ENCODE measurements around the gene FGD4.

FGD4 gene

GRCh38 chr12:32512910-32513309 is 113.6 kb downstream of the FGD4 start:
- Histone ChIP-seq H4K8ac (ENCODE audit: low read length) (no peak overlapping the region), H3K4me1 (ENCODE audit: control insufficient read depth, insufficient read depth, low read depth, low read length) (no peaks in the 10 kb centered on the region), H3K36me3 (ENCODE audit: control insufficient read depth in 1 of 2, insufficient read depth in 2 of 2, low read depth in 1 of 2, low read length in 2 of 2) (no peaks in the 10 kb centered on the region), H3K4me3 (ENCODE audit: insufficient read depth in 1 of 2, low read depth in 1 of 2, low read length in 2 of 2) (no peak overlapping the region), H3K9ac (ENCODE audit: low read length) (no peak overlapping the region), H3K14ac (ENCODE audit: low read length in 2 of 2) (no peak overlapping the region), H3K9me3 (ENCODE audit: control insufficient read depth, low read length) (no peaks in the 10 kb centered on the region), H2BK12ac (ENCODE audit: low read length in 2 of 2) (no peak overlapping the region), H2BK120ac (ENCODE audit: low read depth, low read length) (no peak overlapping the region), H3K4ac (ENCODE audit: low read depth in 1 of 2, low read length in 2 of 2) (no peak overlapping the region), H2BK15ac (ENCODE audit: low read depth, poor library complexity, severe bottlenecking) (no peak overlapping the region), H2AK5ac (ENCODE audit: low read length, severe bottlenecking) (no peak overlapping the region), H2BK5ac (ENCODE audit: low read depth, low read length, poor library complexity, severe bottlenecking) (no peak overlapping the region), H3K23ac (ENCODE audit: low read length in 2 of 2) (no peak overlapping the region), H2AFZ (ENCODE audit: low read depth, low read length) (no peak overlapping the region), H4K91ac (ENCODE audit: low read length) (no peak overlapping the region), H3K4me2 (ENCODE audit: low read length, poor library complexity, severe bottlenecking) (no peak overlapping the region), H3K27ac (ENCODE audit: low read length, poor library complexity, severe bottlenecking) (no peak overlapping the region), H3K27me3 (ENCODE audit: control insufficient read depth in 1 of 2, insufficient read depth in 1 of 2, low read length in 2 of 2) (no peaks in the 10 kb centered on the region), H3K79me1 (replicated peaks; ENCODE audit: low read length, poor library complexity, severe bottlenecking) (peaks cover 9% of the 10 kb centered on the region), H3K18ac (ENCODE audit: low read depth in 1 of 2, low read length in 2 of 2) (no peak overlapping the region)
- 96% methylated on average over 2 of the region's 2 CpGs for WGBS
- no peak for DNase-seq

GRCh38 chr12:32515137-32515873 is 115.9 kb downstream of the FGD4 start:
- H2BK120ac ChIP-seq (ENCODE audit: low read depth, low read length): no peak overlapping the region
- H3K27ac ChIP-seq (ENCODE audit: low read length, poor library complexity, severe bottlenecking): no peak overlapping the region
- 100% methylated on average over 1 of the region's 1 CpG for WGBS
- no peaks in the 10 kb centered on the region for H3K36me3 ChIP-seq (ENCODE audit: control insufficient read depth in 1 of 2, insufficient read depth in 2 of 2, low read depth in 1 of 2, low read length in 2 of 2)
- no peak overlapping the region for H2AFZ ChIP-seq (ENCODE audit: low read depth, low read length)
- H3K23ac ChIP-seq (ENCODE audit: low read length in 2 of 2): no peak overlapping the region
- no peaks in the 10 kb centered on the region for H3K27me3 ChIP-seq (ENCODE audit: control insufficient read depth in 1 of 2, insufficient read depth in 1 of 2, low read length in 2 of 2)
- no peak overlapping the region for H3K18ac ChIP-seq (ENCODE audit: low read depth in 1 of 2, low read length in 2 of 2)
- H3K14ac ChIP-seq (ENCODE audit: low read length in 2 of 2): no peak overlapping the region
- no peak overlapping the region for H2BK15ac ChIP-seq (ENCODE audit: low read depth, poor library complexity, severe bottlenecking)
- H3K9me3 ChIP-seq (ENCODE audit: control insufficient read depth, low read length): no peaks in the 10 kb centered on the region
- H2BK12ac ChIP-seq (ENCODE audit: low read length in 2 of 2): no peak overlapping the region
- no peak for DNase-seq
- no peak overlapping the region for H3K4ac ChIP-seq (ENCODE audit: low read depth in 1 of 2, low read length in 2 of 2)
- peaks cover 2% of the 10 kb centered on the region for H3K4me1 ChIP-seq (ENCODE audit: control insufficient read depth, insufficient read depth, low read depth, low read length)
- H4K8ac ChIP-seq (ENCODE audit: low read length): no peak overlapping the region
- no peak overlapping the region for H3K4me2 ChIP-seq (ENCODE audit: low read length, poor library complexity, severe bottlenecking)
- peaks cover 7% of the 10 kb centered on the region for H3K79me1 ChIP-seq (replicated peaks; ENCODE audit: low read length, poor library complexity, severe bottlenecking)
- H2AK5ac ChIP-seq (ENCODE audit: low read length, severe bottlenecking): no peak overlapping the region
- H3K4me3 ChIP-seq (ENCODE audit: insufficient read depth in 1 of 2, low read depth in 1 of 2, low read length in 2 of 2): no peak overlapping the region
- no peak overlapping the region for H3K9ac ChIP-seq (ENCODE audit: low read length)
- H2BK5ac ChIP-seq (ENCODE audit: low read depth, low read length, poor library complexity, severe bottlenecking): no peak overlapping the region
- no peak overlapping the region for H4K91ac ChIP-seq (ENCODE audit: low read length)

GRCh38 chr12:32516230-32516629 is 116.9 kb downstream of the FGD4 start:
- H3K27ac ChIP-seq (ENCODE audit: low read length, poor library complexity, severe bottlenecking): no peak overlapping the region
- no peaks in the 10 kb centered on the region for H3K9me3 ChIP-seq (ENCODE audit: control insufficient read depth, low read length)
- no peak overlapping the region for H3K14ac ChIP-seq (ENCODE audit: low read length in 2 of 2)
- no peak overlapping the region for H4K91ac ChIP-seq (ENCODE audit: low read length)
- no peak overlapping the region for H4K8ac ChIP-seq (ENCODE audit: low read length)
- H2BK12ac ChIP-seq (ENCODE audit: low read length in 2 of 2): no peak overlapping the region
- no peak overlapping the region for H2AFZ ChIP-seq (ENCODE audit: low read depth, low read length)
- H3K23ac ChIP-seq (ENCODE audit: low read length in 2 of 2): no peak overlapping the region
- no peak overlapping the region for H3K4me2 ChIP-seq (ENCODE audit: low read length, poor library complexity, severe bottlenecking)
- no peaks in the 10 kb centered on the region for H3K36me3 ChIP-seq (ENCODE audit: control insufficient read depth in 1 of 2, insufficient read depth in 2 of 2, low read depth in 1 of 2, low read length in 2 of 2)
- H3K4me1 ChIP-seq (ENCODE audit: control insufficient read depth, insufficient read depth, low read depth, low read length): peaks cover 2% of the 10 kb centered on the region
- H2AK5ac ChIP-seq (ENCODE audit: low read length, severe bottlenecking): no peak overlapping the region
- H2BK15ac ChIP-seq (ENCODE audit: low read depth, poor library complexity, severe bottlenecking): no peak overlapping the region
- no peak overlapping the region for H2BK5ac ChIP-seq (ENCODE audit: low read depth, low read length, poor library complexity, severe bottlenecking)
- H3K18ac ChIP-seq (ENCODE audit: low read depth in 1 of 2, low read length in 2 of 2): no peak overlapping the region
- H3K4ac ChIP-seq (ENCODE audit: low read depth in 1 of 2, low read length in 2 of 2): no peak overlapping the region
- peaks cover 7% of the 10 kb centered on the region for H3K79me1 ChIP-seq (replicated peaks; ENCODE audit: low read length, poor library complexity, severe bottlenecking)
- no peak for DNase-seq
- no peak overlapping the region for H3K4me3 ChIP-seq (ENCODE audit: insufficient read depth in 1 of 2, low read depth in 1 of 2, low read length in 2 of 2)
- no peaks in the 10 kb centered on the region for H3K27me3 ChIP-seq (ENCODE audit: control insufficient read depth in 1 of 2, insufficient read depth in 1 of 2, low read length in 2 of 2)
- 80% methylated on average over 1 of the region's 2 CpGs for WGBS
- H2BK120ac ChIP-seq (ENCODE audit: low read depth, low read length): no peak overlapping the region
- H3K9ac ChIP-seq (ENCODE audit: low read length): no peak overlapping the region

GRCh38 chr12:32517966-32518365 is 118.6 kb downstream of the FGD4 start:
- H3K9ac ChIP-seq (ENCODE audit: low read length): no peak overlapping the region
- no peak overlapping the region for H2AFZ ChIP-seq (ENCODE audit: low read depth, low read length)
- no peak overlapping the region for H2BK15ac ChIP-seq (ENCODE audit: low read depth, poor library complexity, severe bottlenecking)
- no peak overlapping the region for H3K14ac ChIP-seq (ENCODE audit: low read length in 2 of 2)
- H3K27ac ChIP-seq (ENCODE audit: low read length, poor library complexity, severe bottlenecking): no peak overlapping the region
- H3K18ac ChIP-seq (ENCODE audit: low read depth in 1 of 2, low read length in 2 of 2): no peak overlapping the region
- no peak overlapping the region for H2BK12ac ChIP-seq (ENCODE audit: low read length in 2 of 2)
- H4K91ac ChIP-seq (ENCODE audit: low read length): no peak overlapping the region
- no peak for DNase-seq
- H3K4ac ChIP-seq (ENCODE audit: low read depth in 1 of 2, low read length in 2 of 2): no peak overlapping the region
- no peaks in the 10 kb centered on the region for H3K36me3 ChIP-seq (ENCODE audit: control insufficient read depth in 1 of 2, insufficient read depth in 2 of 2, low read depth in 1 of 2, low read length in 2 of 2)
- no peak overlapping the region for H2BK120ac ChIP-seq (ENCODE audit: low read depth, low read length)
- H2AK5ac ChIP-seq (ENCODE audit: low read length, severe bottlenecking): no peak overlapping the region
- H3K27me3 ChIP-seq (ENCODE audit: control insufficient read depth in 1 of 2, insufficient read depth in 1 of 2, low read length in 2 of 2): no peaks in the 10 kb centered on the region
- H4K8ac ChIP-seq (ENCODE audit: low read length): no peak overlapping the region
- H3K4me1 ChIP-seq (ENCODE audit: control insufficient read depth, insufficient read depth, low read depth, low read length): peaks cover 2% of the 10 kb centered on the region
- no peak overlapping the region for H3K4me3 ChIP-seq (ENCODE audit: insufficient read depth in 1 of 2, low read depth in 1 of 2, low read length in 2 of 2)
- H2BK5ac ChIP-seq (ENCODE audit: low read depth, low read length, poor library complexity, severe bottlenecking): no peak overlapping the region
- no peaks in the 10 kb centered on the region for H3K9me3 ChIP-seq (ENCODE audit: control insufficient read depth, low read length)
- no peak overlapping the region for H3K4me2 ChIP-seq (ENCODE audit: low read length, poor library complexity, severe bottlenecking)
- no peak overlapping the region for H3K23ac ChIP-seq (ENCODE audit: low read length in 2 of 2)
- WGBS: 100% methylated on average over 5 of the region's 5 CpGs
- H3K79me1 ChIP-seq (replicated peaks; ENCODE audit: low read length, poor library complexity, severe bottlenecking): peaks cover 2% of the 10 kb centered on the region
